GM18951 (cell line): ENCODE results near the gene PLA2G2D.
"Not testable (repeated sequence)": the region's sequence is repeated elsewhere in the genome, so short reads cannot be mapped to it uniquely, and the experiment has no call there.

ENCODE experiments used
- POLR2A ChIP-seq: IDR thresholded peaks from 4 replicates; pipeline ENCODE4 v1.6.1; 2011; ENCODE audit warnings: mild to moderate bottlenecking; ENCODE audit not compliant: insufficient read length, insufficient read depth; ENCODE audit errors: extremely low read depth
- in situ Hi-C: fragments of 300-500 bp; cut with MboI; formaldehyde crosslinking; loops from one replicate; pipeline ENCODE4 v1.12.0; 2022; ENCODE audit warnings: low sequenced_read_pairs, mixed read lengths, inconsistent platforms; ENCODE audit not compliant: unreplicated experiment

Gene PLA2G2D

GRCh38 chr1:20139776-20140612 is 20.7 kb upstream of the PLA2G2D start:
- TF ChIP-seq POLR2A, result no peak
- in situ Hi-C loops, result no loop called here

GRCh38 chr1:20138961-20139550 is 19.7 kb upstream of the PLA2G2D start, which contains the start of gene PLA2G2F:
Gene PLA2G2F (plus strand): TSS chr1:20139323. CDS start chr1:20139428, 105 bp downstream.
- TF ChIP-seq POLR2A, result no peak
- in situ Hi-C loops, result no loop called here

GRCh38 chr1:20138346-20138745 is 19.0 kb upstream of the PLA2G2D start:
- TF ChIP-seq POLR2A, result no peak
- in situ Hi-C loops, result no loop called here

- in situ Hi-C loops, result no loop called here
- no peak for TF ChIP-seq POLR2A
Observed at GRCh38 chr1:20137604-20138003, 18.3 kb upstream of the PLA2G2D start.

- in situ Hi-C loops, result no loop called here
- no peak for TF ChIP-seq POLR2A
Observed at GRCh38 chr1:20137055-20137454, 17.7 kb upstream of the PLA2G2D start.

GRCh38 chr1:20136249-20136648 is 16.9 kb upstream of the PLA2G2D start:
- in situ Hi-C loops, result no loop called here
- no peak for TF ChIP-seq POLR2A

GRCh38 chr1:20134995-20135394 is 15.7 kb upstream of the PLA2G2D start:
- in situ Hi-C loops, result no loop called here
- TF ChIP-seq POLR2A, result no peak

GRCh38 chr1:20130518-20130917 is 11.2 kb upstream of the PLA2G2D start:
- in situ Hi-C loops, result not testable (repeated sequence)

- in situ Hi-C loops, result no loop called here
- no peak for TF ChIP-seq POLR2A
Observed at GRCh38 chr1:20126806-20127440, 7.6 kb upstream of the PLA2G2D start.

GRCh38 chr1:20126041-20126805 is 6.9 kb upstream of the PLA2G2D start:
- in situ Hi-C loops, result no loop called here
- no peak for TF ChIP-seq POLR2A

GRCh38 chr1:20125100-20125499 is 5.8 kb upstream of the PLA2G2D start:
- in situ Hi-C loops, result no loop called here
- no peak for TF ChIP-seq POLR2A

- no peak for TF ChIP-seq POLR2A
- in situ Hi-C loops, result no loop called here
Observed at GRCh38 chr1:20124456-20125057, 5.2 kb upstream of the PLA2G2D start.
